Sciatic nerve (tissue), 2 donors: ENCODE data around the gene DIP2B. TPM values are rescaled to one million over a fixed set of nuclear protein-coding genes. Genes with fewer than 3 reads are reported as not detected.
A peak's percentile ranks its signal among the peaks of the same experiment; 100 is the strongest.
"Not testable (repeated sequence)": the region's sequence is repeated elsewhere in the genome, so short reads cannot be mapped to it uniquely, and the experiment has no call there.

ENCODE experiments used
- ATAC-seq: fragments of 200-7000 bp; cut with Tn5 transposase; one replicate; pipeline ENCODE4 v1.9.1; 2020; ENCODE audit warnings: mild to moderate bottlenecking, moderate library complexity
- DNase-seq: peaks from one replicate; pipeline ENCODE4 v3.0.0-alpha.2; 2020; ENCODE audit warnings: low spot score
- intact Hi-C: fragments of 100-400 bp; cut with DNase I; formaldehyde crosslinking; loops from one replicate; pipeline ENCODE4 v1.14.2; 2022
- total RNA-seq: library from RNA; stranded (reverse); fragmentation: NEBNext Ultra II Directional; extraction: Animal tissue kit (Norgen Biotek cat#: 25700); gene quantifications from one replicate; pipeline ENCODE4 v1.2.1, GENCODE V29; 2021
- donor health status: DM: no; HTN: no; CAD: no.
- donor health status: DM: no; HTN: no; CAD: no.

Gene DIP2B
- total RNA-seq, 1 donor from 2014 or later, result 47.4 TPM

GRCh38 chr12:50647031-50647430, 142.2 kb downstream of the DIP2B start:
- DNase-seq (no peak), ATAC-seq (no peak)
- intact Hi-C loops, result no loop called here

GRCh38 chr12:50647479-50647878, 142.7 kb downstream of the DIP2B start:
- intact Hi-C loops, result no loop called here
- ATAC-seq (no peak), DNase-seq (no peak)

- intact Hi-C loops, result no loop called here
- DNase-seq, result no peak
These were observed 145.5 kb downstream of the DIP2B start for GRCh38 chr12:50650285-50650684.

GRCh38 chr12:50655374-50655921, 150.7 kb downstream of the DIP2B start:
- no peak for ATAC-seq
- DNase-seq, result no peak
- intact Hi-C loops, result no loop called here

More at GRCh38 chr12:50650285-50650684, 145.5 kb downstream of the DIP2B start:
- no peak for ATAC-seq

- no peak for ATAC-seq
- no peak for DNase-seq
- intact Hi-C loops, result no loop called here
These were observed 154.5 kb downstream of the DIP2B start for GRCh38 chr12:50659260-50659659.

GRCh38 chr12:50659690-50660424, 155.1 kb downstream of the DIP2B start:
- intact Hi-C loops, result no loop called here
- ATAC-seq, result no peak
- DNase-seq, result no peak

GRCh38 chr12:50660425-50660822, 155.6 kb downstream of the DIP2B start:
- DNase-seq (no peak), ATAC-seq (no peak)
- intact Hi-C loops, result no loop called here

- intact Hi-C loops, result no loop called here
- ATAC-seq (peak; percentile 49), DNase-seq (no peak)
These were observed 156.7 kb downstream of the DIP2B start for GRCh38 chr12:50661300-50662115.

GRCh38 chr12:50662116-50662510, 157.3 kb downstream of the DIP2B start:
- ATAC-seq (no peak), DNase-seq (no peak)
- intact Hi-C loops, result no loop called here

GRCh38 chr12:50665170-50665569, 160.4 kb downstream of the DIP2B start:
- no peak for ATAC-seq
- no peak for DNase-seq
- intact Hi-C loops, result no loop called here

GRCh38 chr12:50665609-50666008, 160.8 kb downstream of the DIP2B start:
- no peak for ATAC-seq

GRCh38 chr12:50666023-50666422, 161.2 kb downstream of the DIP2B start:
- ATAC-seq (no peak), DNase-seq (no peak)
- intact Hi-C loops, result no loop called here

More at GRCh38 chr12:50665609-50666008, 160.8 kb downstream of the DIP2B start:
- DNase-seq, result no peak
- intact Hi-C loops, result no loop called here

- ATAC-seq (no peak), DNase-seq (no peak)
- intact Hi-C loops, result no loop called here
These were observed 167.4 kb downstream of the DIP2B start for GRCh38 chr12:50672158-50672557.

- DNase-seq, result no peak
- intact Hi-C loops, result no loop called here
- ATAC-seq, result no peak
These were observed 172.0 kb downstream of the DIP2B start for GRCh38 chr12:50676756-50677155.

GRCh38 chr12:50677858-50678257, 173.1 kb downstream of the DIP2B start:
- ATAC-seq (peak; percentile 95), DNase-seq (no peak)
- intact Hi-C loops, result no loop called here

- DNase-seq, result no peak
- intact Hi-C loops, result no loop called here
- ATAC-seq, result no peak
These were observed 174.0 kb downstream of the DIP2B start for GRCh38 chr12:50678650-50679365.

GRCh38 chr12:50679612-50680011, 174.8 kb downstream of the DIP2B start:
- no peak for ATAC-seq
- no peak for DNase-seq
- intact Hi-C loops, result no loop called here

- ATAC-seq, DNase-seq, intact Hi-C loops: not testable (repeated sequence)
These were observed 176.3 kb downstream of the DIP2B start for GRCh38 chr12:50681064-50681463.

- intact Hi-C loops, result loop anchor here (1.0 kb wide), 1 partner anchor 42 kb away; no protein-coding TSS in a partner anchor
- DNase-seq (no peak), ATAC-seq (no peak)
These were observed 180.9 kb downstream of the DIP2B start for GRCh38 chr12:50685641-50686040.
